Breast epithelium (tissue), 3 donors: Measurements from ENCODE around the gene MECR.

Source experiments
- POLR2A ChIP-seq: fragments of 450-650 bp; IDR thresholded peaks from one replicate; pipeline ENCODE4 v1.6.1; 2016; ENCODE audit warnings: antibody characterized with exemption, mild to moderate bottlenecking, moderate library complexity
- POLR2AphosphoS5 ChIP-seq, 3 donors: sonication (generic); formaldehyde crosslinking; IDR thresholded peaks; one replicate each; pipeline ENCODE4 v1.6.1; 2017; ENCODE audit warnings: antibody characterized with exemption in 3 of 3
- TF ChIP-seq, protein P1 (sequence below), 3 donors: fragments of 450-650 bp; IDR thresholded peaks; one replicate each; pipeline ENCODE4 v1.5.1; 2016 to 2017; ENCODE audit warnings: antibody characterized with exemption in 3 of 3, mild to moderate bottlenecking in 3 of 3, moderate library complexity in 3 of 3

DNA sequence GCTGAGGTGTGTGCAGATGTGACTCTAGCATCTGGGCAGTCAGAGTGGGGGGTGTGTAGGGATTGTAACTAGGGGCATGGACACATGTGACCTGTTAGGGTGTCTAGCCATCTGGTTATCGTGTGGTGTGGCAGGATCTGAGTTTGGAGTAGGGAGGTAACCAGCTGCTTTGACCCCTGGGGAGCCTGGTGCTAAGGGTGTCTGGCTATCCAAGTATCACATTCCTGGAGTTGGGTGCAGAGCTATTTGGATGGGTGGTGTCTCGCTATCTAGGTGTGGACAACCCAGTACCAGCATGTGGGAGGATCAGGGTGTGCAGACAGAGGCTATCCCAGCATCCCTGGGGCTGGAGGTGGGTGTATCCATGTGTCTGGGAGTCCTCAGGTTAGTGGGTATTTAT, 10.3 kb upstream of the MECR start:
- TF ChIP-seq POLR2A: no peak
- TF ChIP-seq, protein P1, sequence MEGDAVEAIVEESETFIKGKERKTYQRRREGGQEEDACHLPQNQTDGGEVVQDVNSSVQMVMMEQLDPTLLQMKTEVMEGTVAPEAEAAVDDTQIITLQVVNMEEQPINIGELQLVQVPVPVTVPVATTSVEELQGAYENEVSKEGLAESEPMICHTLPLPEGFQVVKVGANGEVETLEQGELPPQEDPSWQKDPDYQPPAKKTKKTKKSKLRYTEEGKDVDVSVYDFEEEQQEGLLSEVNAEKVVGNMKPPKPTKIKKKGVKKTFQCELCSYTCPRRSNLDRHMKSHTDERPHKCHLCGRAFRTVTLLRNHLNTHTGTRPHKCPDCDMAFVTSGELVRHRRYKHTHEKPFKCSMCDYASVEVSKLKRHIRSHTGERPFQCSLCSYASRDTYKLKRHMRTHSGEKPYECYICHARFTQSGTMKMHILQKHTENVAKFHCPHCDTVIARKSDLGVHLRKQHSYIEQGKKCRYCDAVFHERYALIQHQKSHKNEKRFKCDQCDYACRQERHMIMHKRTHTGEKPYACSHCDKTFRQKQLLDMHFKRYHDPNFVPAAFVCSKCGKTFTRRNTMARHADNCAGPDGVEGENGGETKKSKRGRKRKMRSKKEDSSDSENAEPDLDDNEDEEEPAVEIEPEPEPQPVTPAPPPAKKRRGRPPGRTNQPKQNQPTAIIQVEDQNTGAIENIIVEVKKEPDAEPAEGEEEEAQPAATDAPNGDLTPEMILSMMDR (IDR thresholded peaks at IDR 0.05): no peak
- no peak for TF ChIP-seq POLR2AphosphoS5 (IDR thresholded peaks at IDR 0.05)
